Brain microvascular endothelial cell (primary cell): ENCODE data around the gene CCR5AS.
"Not testable (repeated sequence)": the region's sequence is repeated elsewhere in the genome, so short reads cannot be mapped to it uniquely, and the experiment has no call there.

Experiments
- DNase-seq: peaks from one replicate; pipeline ENCODE4 v3.0.0-alpha.2; 2020
- H3K27ac ChIP-seq: fragments of 250-450 bp; sonication (Bioruptor Pico); 2 replicates; pipeline ENCODE4 v1.5.1; 2020; ENCODE audit warnings: mild to moderate bottlenecking, moderate library complexity
- H3K27me3 ChIP-seq: fragments of 250-450 bp; sonication (Bioruptor Pico); replicated peaks from 2 replicates; pipeline ENCODE4 v1.5.1; 2020; ENCODE audit warnings: mild to moderate bottlenecking
- H3K36me3 ChIP-seq: fragments of 250-450 bp; sonication (Bioruptor Pico); replicated peaks from 2 replicates; pipeline ENCODE4 v1.5.1; 2020; ENCODE audit warnings: mild to moderate bottlenecking
- H3K4me3 ChIP-seq: 2 replicates; pipeline ENCODE4 v1.5.1; 2011; ENCODE audit warnings: low read depth, mild to moderate bottlenecking, control low read depth, low read length, moderate library complexity
- CTCF ChIP-seq: IDR thresholded peaks from 2 replicates; pipeline ENCODE4 v1.5.1; 2011; ENCODE audit warnings: low read depth, mild to moderate bottlenecking, moderate library complexity, low read length, control low read depth, inconsistent platforms; ENCODE audit errors: missing control alignments
- in situ Hi-C: cut with HindIII; loops from 2 replicates; pipeline ENCODE4 v1.10.0; 2017; ENCODE audit warnings: low sequenced_read_pairs, low pct_ligation_motif_present

CCR5AS gene

GRCh38 chr3:46440531-46441294, 33.8 kb upstream of the CCR5AS start:
- TF ChIP-seq CTCF: no peak
- in situ Hi-C loops: no loop called here
- Histone ChIP-seq H3K36me3 (no peaks in the 10 kb centered on the region), H3K27me3 (no peaks in the 10 kb centered on the region), H3K27ac (no peak overlapping the region), H3K4me3 (no peak overlapping the region)
- DNase-seq: no peak

- DNase-seq: no peak
- Histone ChIP-seq H3K27ac (no peak overlapping the region), H3K4me3 (no peak overlapping the region), H3K27me3 (no peaks in the 10 kb centered on the region), H3K36me3 (no peaks in the 10 kb centered on the region)
- no peak for TF ChIP-seq CTCF
- in situ Hi-C loops: no loop called here
Measured at GRCh38 chr3:46438831-46439230, 32.0 kb upstream of the CCR5AS start.

GRCh38 chr3:46435081-46435726, 28.3 kb upstream of the CCR5AS start:
- no peak overlapping the region for H3K27ac ChIP-seq
- TF ChIP-seq CTCF: no peak
- H3K4me3 ChIP-seq: no peak overlapping the region
- H3K36me3 ChIP-seq: no peaks in the 10 kb centered on the region
- no peaks in the 10 kb centered on the region for H3K27me3 ChIP-seq
- in situ Hi-C loops: no loop called here
- no peak for DNase-seq

- in situ Hi-C loops: no loop called here
- Histone ChIP-seq H3K27ac (no peak overlapping the region), H3K36me3 (no peaks in the 10 kb centered on the region), H3K27me3 (no peaks in the 10 kb centered on the region), H3K4me3 (no peak overlapping the region)
- TF ChIP-seq CTCF: no peak
- no peak for DNase-seq
Measured at GRCh38 chr3:46433841-46434240, 27.0 kb upstream of the CCR5AS start.

GRCh38 chr3:46433118-46433517, 26.3 kb upstream of the CCR5AS start:
- H3K27ac ChIP-seq, H3K36me3 ChIP-seq, H3K4me3 ChIP-seq, DNase-seq, in situ Hi-C loops, H3K27me3 ChIP-seq: not testable (repeated sequence)

GRCh38 chr3:46431905-46432304, 25.0 kb upstream of the CCR5AS start:
- H3K27me3 ChIP-seq, in situ Hi-C loops: not testable (repeated sequence)

GRCh38 chr3:46430879-46431278, 24.0 kb upstream of the CCR5AS start:
- DNase-seq, H3K36me3 ChIP-seq, H3K4me3 ChIP-seq, H3K27ac ChIP-seq, in situ Hi-C loops, H3K27me3 ChIP-seq: not testable (repeated sequence)

More at GRCh38 chr3:46431905-46432304, 25.0 kb upstream of the CCR5AS start:
- DNase-seq, H3K27ac ChIP-seq, H3K4me3 ChIP-seq, H3K36me3 ChIP-seq: not testable (repeated sequence)
